K562 (cell line): ENCODE data around the gene USP31. TPM values are rescaled to one million over a fixed set of nuclear protein-coding genes. Genes with fewer than 3 reads are reported as not detected.

Source experiments
- ATAC-seq: fragments of 200-7000 bp; cut with Tn5 transposase; 3 replicates; pipeline ENCODE4 v1.9.1; 2020; ENCODE audit warnings: moderate library complexity
- BruUV-seq: library from RNA; stranded (reverse); fragments of 400-500 nt; replicated peaks from 2 replicates; lab custom pipeline; 2021; lab: Mats Ljungman, UMichigan
- CTCF ChIA-PET: fragments of 300-600 bp; formaldehyde crosslinking; extraction: SDS; loops from one replicate; lab custom pipeline; 2021; ENCODE audit warnings: low intra/inter-chr PET ratio; lab: Yijun Ruan, JAX
- POLR2A ChIA-PET: fragments of 300-600, 350-650 bp; sonication (Branson Sonifier 250); formaldehyde crosslinking; extraction: SDS; loops from one replicate; lab custom pipeline; 2021; ENCODE audit warnings: antibody characterized with exemption, inconsistent platforms; lab: Yijun Ruan, JAX
- DNase-seq, 4 experiments: peaks; one replicate each; pipeline versions ENCODE4 v3.0.0 to v3.0.0-alpha.2; 2011 to 2018; ENCODE audit warnings: low spot score in 3 of 4, mixed read lengths in 3 of 4; ENCODE audit errors: extremely low read depth in 1 of 4
- FAIRE-seq: peaks from 2 replicates; lab custom pipeline; 2011; peaks lifted over from hg19 to GRCh38; lab: Jason Lieb, UNC
- H2AFZ ChIP-seq: 2 replicates; pipeline ENCODE4 v1.6.0; 2011; ENCODE audit warnings: low read depth, low read length, control low read depth, inconsistent platforms
- H3K27ac ChIP-seq: fragments of 200-600 bp; 3 replicates; pipeline ENCODE4 v1.8.0; 2011; ENCODE audit warnings: low read depth, mild to moderate bottlenecking, control low read depth, inconsistent platforms, low read length, moderate library complexity, mixed read lengths; ENCODE audit errors: extremely low read depth
- H3K27me3 ChIP-seq, 2 experiments: fragments of 300-600 bp in 1 of 2; 2 replicates in 1 of 2; 3 replicates in 1 of 2; pipeline versions ENCODE4 v1.6.0 to v1.8.0; 2011; ENCODE audit warnings: inconsistent platforms in 2 of 2, low read length in 2 of 2, mild to moderate bottlenecking in 1 of 2, mixed read lengths in 1 of 2, moderate library complexity in 1 of 2; ENCODE audit not compliant: control insufficient read depth in 2 of 2, insufficient read depth in 2 of 2
- H3K36me3 ChIP-seq: fragments of 300-600 bp; 3 replicates; pipeline ENCODE4 v1.8.0; 2011; ENCODE audit warnings: mild to moderate bottlenecking, low read length, inconsistent platforms; ENCODE audit not compliant: control insufficient read depth, insufficient read depth
- H3K4me1 ChIP-seq, 2 experiments: fragments of 200-600 bp in 1 of 2; replicated peaks in 1 of 2; 2 replicates in 1 of 2; 3 replicates in 1 of 2; pipeline versions ENCODE4 v1.5.1 to v1.8.0; 2011; ENCODE audit warnings: inconsistent platforms in 2 of 2, low read length in 2 of 2, mild to moderate bottlenecking in 1 of 2, mixed read lengths in 1 of 2, moderate library complexity in 1 of 2; ENCODE audit not compliant: control insufficient read depth in 2 of 2, insufficient read depth in 2 of 2
- H3K4me2 ChIP-seq: 2 replicates; pipeline ENCODE4 v1.6.1; 2011; ENCODE audit warnings: low read length, control low read depth, inconsistent platforms, mixed read lengths; ENCODE audit not compliant: insufficient read depth
- H3K4me3 ChIP-seq: fragments of 200-600 bp; sonication (generic), shearing (Covaris generic); 2 replicates; pipeline ENCODE4 v1.5.1; 2016; ENCODE audit warnings: control low read depth, inconsistent platforms
- H3K79me2 ChIP-seq: fragments of 200-600 bp; 3 replicates; pipeline ENCODE4 v1.8.0; 2011; ENCODE audit warnings: low read length, inconsistent platforms; ENCODE audit not compliant: control insufficient read depth, insufficient read depth
- H3K9ac ChIP-seq, 2 experiments: 2 replicates each; pipeline versions ENCODE4 v1.6.0 to v1.6.1; 2011; ENCODE audit warnings: low read depth in 2 of 2, low read length in 2 of 2, control low read depth in 1 of 2, inconsistent platforms in 1 of 2, mild to moderate bottlenecking in 1 of 2, mixed read lengths in 1 of 2; ENCODE audit not compliant: insufficient read depth in 1 of 2
- H3K9me1 ChIP-seq: one replicate; pipeline ENCODE4 v1.6.0; 2011; ENCODE audit warnings: inconsistent platforms, mild to moderate bottlenecking, low read length, moderate library complexity; ENCODE audit not compliant: control insufficient read depth, insufficient read depth
- H3K9me3 ChIP-seq: replicated peaks from 2 replicates; pipeline ENCODE4 v1.5.1; 2011; ENCODE audit warnings: low read depth, low read length, inconsistent platforms; ENCODE audit not compliant: control insufficient read depth, insufficient read depth
- H4K20me1 ChIP-seq: replicated peaks from 2 replicates; pipeline ENCODE4 v1.6.1; 2011; ENCODE audit warnings: low read length, inconsistent platforms, mixed read lengths; ENCODE audit not compliant: control insufficient read depth, insufficient read depth
- ARID1B ChIP-seq: fragments of 450-650 bp; IDR thresholded peaks from 2 replicates; pipeline ENCODE4 v1.6.1; 2016; ENCODE audit warnings: antibody characterized with exemption, mild to moderate bottlenecking, inconsistent platforms
- BRD9 ChIP-seq: fragments of 450-650 bp; IDR thresholded peaks from 2 replicates; pipeline ENCODE4 v1.6.1; 2018; ENCODE audit warnings: low read depth; ENCODE audit not compliant: partially characterized antibody
- CREM ChIP-seq: IDR thresholded peaks from 2 replicates; pipeline ENCODE4 v1.6.1; 2014; ENCODE audit warnings: antibody characterized with exemption, low read depth
- HDAC1 ChIP-seq, 2 experiments: fragments of 450-650 bp; IDR thresholded peaks; 2 replicates each; pipeline ENCODE4 v1.6.1; 2016 to 2017; ENCODE audit warnings: inconsistent platforms in 1 of 2, mild to moderate bottlenecking in 1 of 2, moderate library complexity in 1 of 2
- KDM4B ChIP-seq, 2 experiments: fragments of 450-650 bp in 1 of 2; sonication (generic) in 1 of 2; IDR thresholded peaks; 2 replicates each; pipeline ENCODE4 v1.6.1; 2016 to 2017; ENCODE audit warnings: borderline replicate concordance in 2 of 2, antibody characterized with exemption in 1 of 2, low read depth in 1 of 2, mild to moderate bottlenecking in 1 of 2
- KLF1 ChIP-seq: fragments of 450-650 bp; IDR thresholded peaks from 2 replicates; pipeline ENCODE4 v1.6.1; 2016; ENCODE audit warnings: missing genetic modification characterization, missing compliant biosample characterization
- MCM5 ChIP-seq: fragments of 450-650 bp; IDR thresholded peaks from 2 replicates; pipeline ENCODE4 v1.6.1; 2016; ENCODE audit warnings: low read depth
- MTA2 ChIP-seq: fragments of 450-650 bp; IDR thresholded peaks from 2 replicates; pipeline ENCODE4 v1.6.1; 2016; ENCODE audit warnings: low read depth
- POLR2G ChIP-seq: fragments of 200-400 bp; formaldehyde crosslinking; IDR thresholded peaks from 2 replicates; pipeline ENCODE4 v1.6.1; 2017; ENCODE audit warnings: low read depth, mild to moderate bottlenecking, antibody characterized with exemption, low read length, moderate library complexity
- RCOR1 ChIP-seq, 2 experiments: IDR thresholded peaks; 2 replicates each; pipeline ENCODE4 v1.6.1; 2012; ENCODE audit warnings: low read depth in 2 of 2, low read length in 2 of 2, borderline replicate concordance in 1 of 2, improper control_type of control experiment in 1 of 2
- ZNF830 ChIP-seq: fragments of 250-450 bp; sonication (Bioruptor Pico); IDR thresholded peaks from 2 replicates; pipeline ENCODE4 v1.5.0; 2021; ENCODE audit warnings: mild to moderate bottlenecking
- WGBS: fragments of 100-300 bp; shearing (Covaris generic); methylation state at CpG from one replicate; pipeline ENCODE4 v1.1.6; 2016; ENCODE audit warnings: low coverage, mixed read lengths; ENCODE audit not compliant: insufficient coverage; ENCODE audit errors: missing lambda C conversion rate; 5-methylcytosine and 5-hydroxymethylcytosine counted together
- in situ Hi-C: fragments of 300-500 bp; cut with MboI; formaldehyde crosslinking; loops from 4 replicates; pipeline ENCODE4 v1.15.0; 2018; ENCODE audit warnings: inconsistent platforms, mixed read lengths
- intact Hi-C: fragments of 100-400 bp; cut with micrococcal nuclease; formaldehyde crosslinking; loops from 2 replicates; pipeline ENCODE4 v1.14.2; 2022
- polyA plus RNA-seq, 8 experiments: library from polyadenylated mRNA; depleted of rRNA in 4 of 8; stranded (reverse) in 5 of 8; unstranded in 3 of 8; fragments of >200 nt; fragmentation: Nextera tagmentation in 2 of 8; fragmentation: Illumina TruSeq in 1 of 8; extraction: Ambion mirVana in 2 of 8; extraction: Trizol in 1 of 8; gene quantifications; 2 replicates each; pipeline versions ENCODE4 v1.2.1 to v1.2.3, GENCODE V29; 2011 to 2014; ENCODE audit warnings: inconsistent platforms in 1 of 8, missing spikeins in 1 of 8
- total RNA-seq, 7 experiments: library from RNA; depleted of rRNA in 6 of 7; stranded (reverse); fragments of >200 nt in 6 of 7; fragmentation: Illumina TruSeq in 2 of 7; extraction: Trizol in 2 of 7; gene quantifications; 2 replicates each; pipeline versions ENCODE4 v1.2.1 to v1.2.3, GENCODE V29; 2011 to 2021; ENCODE audit warnings: low replicate concordance in 1 of 7
- TF ChIP-seq, protein P1 (sequence below): fragments of 150-350 bp; conservative IDR thresholded peaks from 2 replicates; pipeline ENCODE4 v1.6.1; 2014; ENCODE audit warnings: low read length
- TF ChIP-seq, protein P2 (sequence below): conservative IDR thresholded peaks from 2 replicates; pipeline ENCODE4 v1.6.1; 2011; ENCODE audit warnings: low read depth, mild to moderate bottlenecking, low read length; ENCODE audit not compliant: control insufficient read depth

Gene USP31
- total and polyA plus RNA-seq, 9 of the 15 experiments (the other 6 are each of a cell fraction or from before 2014, with no cell fraction given) = 0.56 to 4.9 (median 2.9) TPM

DNA sequence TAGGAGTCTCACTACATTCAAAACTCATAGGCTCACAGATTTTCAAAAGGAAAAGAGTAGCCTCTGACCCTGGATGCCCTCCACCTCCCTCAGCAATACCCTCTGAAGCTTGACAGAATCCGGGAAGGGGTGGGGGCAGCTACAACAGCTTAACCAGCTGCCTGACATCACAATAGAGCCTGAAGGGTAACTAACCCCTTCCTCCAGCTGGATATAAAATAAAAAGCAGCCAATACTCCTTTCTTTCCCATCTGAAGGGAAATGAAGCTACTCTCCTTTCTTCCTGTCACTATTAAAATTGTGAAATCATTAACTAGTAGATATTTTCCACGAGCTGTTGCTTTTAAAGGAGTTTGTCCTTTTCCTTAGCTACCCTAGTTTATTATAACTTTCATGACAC lies 24.0 kb downstream of the USP31 start:
- intact Hi-C loops (no loop called here), in situ Hi-C loops (no loop called here)
- H3K27ac ChIP-seq = no peak overlapping the region
- no peak for ATAC-seq
- TF ChIP-seq BRD9 (no peak), CREM (no peak), MCM5 (no peak), KLF1 (tag) (no peak), HDAC1 (IDR thresholded peaks at IDR 0.05) (no peak), ARID1B (no peak), MTA2 (no peak), ZNF830 (CRISPR knock-in tag) (no peak), KDM4B (IDR thresholded peaks at IDR 0.05; ENCODE audit: borderline replicate concordance in 2 of 2, low read depth in 1 of 2) (no peak), RCOR1 (IDR thresholded peaks at IDR 0.05; ENCODE audit: borderline replicate concordance in 1 of 2, low read depth in 2 of 2, low read length in 2 of 2) (no peak), POLR2G (no peak)
- TF ChIP-seq, protein P1, sequence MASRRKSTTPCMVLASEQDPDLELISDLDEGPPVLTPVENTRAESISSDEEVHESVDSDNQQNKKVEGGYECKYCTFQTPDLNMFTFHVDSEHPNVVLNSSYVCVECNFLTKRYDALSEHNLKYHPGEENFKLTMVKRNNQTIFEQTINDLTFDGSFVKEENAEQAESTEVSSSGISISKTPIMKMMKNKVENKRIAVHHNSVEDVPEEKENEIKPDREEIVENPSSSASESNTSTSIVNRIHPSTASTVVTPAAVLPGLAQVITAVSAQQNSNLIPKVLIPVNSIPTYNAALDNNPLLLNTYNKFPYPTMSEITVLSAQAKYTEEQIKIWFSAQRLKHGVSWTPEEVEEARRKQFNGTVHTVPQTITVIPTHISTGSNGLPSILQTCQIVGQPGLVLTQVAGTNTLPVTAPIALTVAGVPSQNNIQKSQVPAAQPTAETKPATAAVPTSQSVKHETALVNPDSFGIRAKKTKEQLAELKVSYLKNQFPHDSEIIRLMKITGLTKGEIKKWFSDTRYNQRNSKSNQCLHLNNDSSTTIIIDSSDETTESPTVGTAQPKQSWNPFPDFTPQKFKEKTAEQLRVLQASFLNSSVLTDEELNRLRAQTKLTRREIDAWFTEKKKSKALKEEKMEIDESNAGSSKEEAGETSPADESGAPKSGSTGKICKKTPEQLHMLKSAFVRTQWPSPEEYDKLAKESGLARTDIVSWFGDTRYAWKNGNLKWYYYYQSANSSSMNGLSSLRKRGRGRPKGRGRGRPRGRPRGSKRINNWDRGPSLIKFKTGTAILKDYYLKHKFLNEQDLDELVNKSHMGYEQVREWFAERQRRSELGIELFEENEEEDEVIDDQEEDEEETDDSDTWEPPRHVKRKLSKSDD = no peak
- TF ChIP-seq, protein P2, sequence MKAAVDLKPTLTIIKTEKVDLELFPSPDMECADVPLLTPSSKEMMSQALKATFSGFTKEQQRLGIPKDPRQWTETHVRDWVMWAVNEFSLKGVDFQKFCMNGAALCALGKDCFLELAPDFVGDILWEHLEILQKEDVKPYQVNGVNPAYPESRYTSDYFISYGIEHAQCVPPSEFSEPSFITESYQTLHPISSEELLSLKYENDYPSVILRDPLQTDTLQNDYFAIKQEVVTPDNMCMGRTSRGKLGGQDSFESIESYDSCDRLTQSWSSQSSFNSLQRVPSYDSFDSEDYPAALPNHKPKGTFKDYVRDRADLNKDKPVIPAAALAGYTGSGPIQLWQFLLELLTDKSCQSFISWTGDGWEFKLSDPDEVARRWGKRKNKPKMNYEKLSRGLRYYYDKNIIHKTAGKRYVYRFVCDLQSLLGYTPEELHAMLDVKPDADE = no peak
- no peak for FAIRE-seq
- H2AFZ ChIP-seq = no peak overlapping the region
- H4K20me1 ChIP-seq = peaks cover 2% of the 10 kb centered on the region; the same call in 1 of the 2 replicates
- no peaks in the 10 kb centered on the region for H3K27me3 ChIP-seq
- H3K79me2 ChIP-seq = 0 out of 3 replicates have a peak, but pooled peaks cover 4% of the 10 kb centered on the region
- ChIA-PET CTCF (no interaction called here), POLR2A (interaction anchor here (1.2 kb wide), 1 partner anchor 9 kb away, joined by 5 read pairs; no protein-coding TSS in a partner anchor)
- H3K4me1 ChIP-seq = peaks cover 0 to 3% of the 10 kb centered on the region in 2 experiments; a peak in 2 of 5 replicates
- DNase-seq = no peak
- H3K4me3 ChIP-seq = no peak overlapping the region
- H3K9me3 ChIP-seq = no peaks in the 10 kb centered on the region
- TSS peak; percentile 33 for BruUV-seq
- H3K9me1 ChIP-seq = no peaks in the 10 kb centered on the region
- H3K36me3 ChIP-seq = no peaks in the 10 kb centered on the region
- no peak overlapping the region for H3K4me2 ChIP-seq
- no peak overlapping the region for H3K9ac ChIP-seq
- WGBS = 22% methylated on average over 2 of the region's 2 CpGs
